Lung (tissue), 12 donors: Measurements from ENCODE around the gene OGDHL. TPM values are rescaled to one million over a fixed set of nuclear protein-coding genes. Genes with fewer than 3 reads are reported as not detected.

Source experiments
- ATAC-seq: fragments of 200-7000 bp; cut with Tn5 transposase; one replicate; pipeline ENCODE4 v1.9.1; 2020; ENCODE audit warnings: moderate number of reproducible peaks; ENCODE audit not compliant: insufficient read depth, low FRiP score
- DNase-seq, 3 donors: peaks; one replicate each; pipeline ENCODE4 v3.0.0-alpha.2; 2013 to 2017
- H3K27ac ChIP-seq, 2 donors: one replicate each; pipeline ENCODE4 v1.5.1; 2013; ENCODE audit warnings: mild to moderate bottlenecking in 2 of 2, moderate library complexity in 2 of 2, control low read depth in 1 of 2, inconsistent platforms in 1 of 2, low read depth in 1 of 2, low read length in 1 of 2
- H3K27me3 ChIP-seq, 3 donors: one replicate each; pipeline ENCODE4 v1.5.1; 2013; ENCODE audit warnings: low read length in 2 of 3; ENCODE audit not compliant: control insufficient read depth in 3 of 3, insufficient read depth in 3 of 3
- H3K36me3 ChIP-seq, 4 donors: one replicate each; pipeline ENCODE4 v1.5.1; 2013; ENCODE audit warnings: low read length in 4 of 4, mild to moderate bottlenecking in 1 of 4, moderate library complexity in 1 of 4; ENCODE audit not compliant: control insufficient read depth in 4 of 4, insufficient read depth in 4 of 4
- H3K4me1 ChIP-seq, 5 donors: one replicate each; pipeline ENCODE4 v1.5.1; 2013; ENCODE audit warnings: low read length in 5 of 5, mild to moderate bottlenecking in 2 of 5, moderate library complexity in 1 of 5; ENCODE audit not compliant: control insufficient read depth in 5 of 5, insufficient read depth in 5 of 5
- H3K4me3 ChIP-seq: one replicate; pipeline ENCODE4 v1.5.1; 2013; ENCODE audit warnings: mild to moderate bottlenecking, control low read depth, moderate library complexity
- H3K9ac ChIP-seq, 2 donors: one replicate each; pipeline ENCODE4 v1.5.1; 2013; ENCODE audit warnings: low read length in 2 of 2, control low read depth in 1 of 2; ENCODE audit not compliant: insufficient read depth in 1 of 2
- H3K9me3 ChIP-seq, 4 donors: one replicate each; pipeline ENCODE4 v1.5.1; 2013; ENCODE audit warnings: low read length in 3 of 4, mild to moderate bottlenecking in 1 of 4, moderate library complexity in 1 of 4; ENCODE audit not compliant: control insufficient read depth in 4 of 4, insufficient read depth in 3 of 4
- CTCF ChIP-seq: IDR thresholded peaks from 2 replicates; pipeline ENCODE4 v1.5.1; 2012; ENCODE audit warnings: mild to moderate bottlenecking; ENCODE audit errors: control extremely low read depth, extremely low read depth
- WGBS, 2 donors: extraction: QIAGEN DNeasy Blood & Tissue Kit; methylation state at CpG; one replicate each; pipeline ENCODE4 v1.1.7; 2013; 5-methylcytosine and 5-hydroxymethylcytosine counted together
- polyA plus RNA-seq, 2 donors: library from polyadenylated mRNA; stranded (reverse); fragments of 200-250 nt; gene quantifications; one replicate each; pipeline ENCODE4 v1.2.1, GENCODE V29; 2013
- total RNA-seq, 2 donors: library from RNA; depleted of rRNA in 1 of 2; stranded (reverse); fragments of >200 nt in 1 of 2; gene quantifications; one replicate each; pipeline ENCODE4 v1.2.1, GENCODE V29; 2014 to 2021
- donor health status: control.
- donor health status: control.
- donor health status: Bipolar disorder and iron deficiency.
- donor health status: healthy.
- donor health status: DM: yes; HTN: yes; CAD: no.

Gene OGDHL
- total and polyA plus RNA-seq, 4 donors: 0.06 to 0.86 (median 0.15) TPM

- DNase-seq: no peak
- 89 to 90% methylated on average over 19 of the region's 19 CpGs for WGBS, 2 donors
- Histone ChIP-seq H3K4me3 (no peak overlapping the region), H3K27ac (no peak overlapping the region), H3K27me3 (no peaks in the 10 kb centered on the region), H3K9ac (no peak overlapping the region), H3K36me3 (no peaks in the 10 kb centered on the region), H3K4me1 (peaks cover 0 to 2% (median 0%) of the 10 kb centered on the region in 5 donors), H3K9me3 (peaks cover 0 to 2% (median 0%) of the 10 kb centered on the region in 4 donors)
- no peak for ATAC-seq
- TF ChIP-seq CTCF: no peak
Measured at GRCh38 chr10:49737474-49738201, 24.5 kb downstream of the OGDHL start.

- no peaks in the 10 kb centered on the region for H3K36me3 ChIP-seq
- no peak for ATAC-seq
- H3K9me3 ChIP-seq: no peaks in the 10 kb centered on the region
- TF ChIP-seq CTCF: no peak
- DNase-seq: no peak
- H3K27ac ChIP-seq: no peak overlapping the region
- WGBS, 2 donors: 92 to 95% methylated on average over 5 of the region's 5 CpGs
- H3K4me3 ChIP-seq: no peak overlapping the region
- H3K27me3 ChIP-seq: no peaks in the 10 kb centered on the region
- H3K4me1 ChIP-seq: peaks cover 0 to 2% (median 0%) of the 10 kb centered on the region in 5 donors
- no peak overlapping the region for H3K9ac ChIP-seq
Measured at GRCh38 chr10:49736564-49737113, 25.5 kb downstream of the OGDHL start.

- no peak for DNase-seq
- TF ChIP-seq CTCF: no peak
- no peaks in the 10 kb centered on the region for H3K27me3 ChIP-seq
- no peak overlapping the region for H3K27ac ChIP-seq
- H3K9me3 ChIP-seq: no peaks in the 10 kb centered on the region
- no peak overlapping the region for H3K4me3 ChIP-seq
- no peaks in the 10 kb centered on the region for H3K36me3 ChIP-seq
- no peak for ATAC-seq
- H3K9ac ChIP-seq: no peak overlapping the region
- H3K4me1 ChIP-seq: peaks cover 0 to 2% (median 0%) of the 10 kb centered on the region in 5 donors
- WGBS, 2 donors: 93 to 95% methylated on average over 23 of the region's 23 CpGs
Measured at GRCh38 chr10:49735848-49736563, 26.1 kb downstream of the OGDHL start.
